ENCODE data around the gene METTL25. TPM values are rescaled to one million over a fixed set of nuclear protein-coding genes. Genes with fewer than 3 reads are reported as not detected.

The METTL25 gene
- total RNA-seq, 1 experiment from 2014 or later: 6.3 TPM

GRCh38 chr12:82474798-82475184, 116.5 kb downstream of the METTL25 start:
- no peak overlapping the region for H3K27ac Mint-ChIP-seq
- ATAC-seq: no peak
- H3K4me3 Mint-ChIP-seq: no peak overlapping the region
- POLR2A ChIA-PET: no interaction called here
- CTCF ChIA-PET: no interaction called here
- H3K36me3 Mint-ChIP-seq: 0 out of 2 replicates have a peak, but pooled peaks cover 3% of the 10 kb centered on the region
- peaks cover 4% of the 10 kb centered on the region; the same call in 1 of the 2 replicates for H3K9me3 Mint-ChIP-seq
- H3K4me1 Mint-ChIP-seq: peaks cover 6% of the 10 kb centered on the region; the same call in 1 of the 2 replicates
- no peaks in the 10 kb centered on the region for H3K27me3 Mint-ChIP-seq (ENCODE audit: low read depth)
- no peak for DNase-seq (ENCODE audit: low spot score)
- TF ChIP-seq PRDM15 (CRISPR knock-in tag; IDR thresholded peaks at IDR 0.05): no peak

GRCh38 chr12:82475211-82475610, 116.9 kb downstream of the METTL25 start:
- Mint-ChIP-seq H3K4me3 (no peak overlapping the region), H3K4me1 (peaks cover 6% of the 10 kb centered on the region; the same call in 1 of the 2 replicates), H3K9me3 (peaks cover 4% of the 10 kb centered on the region; the same call in 1 of the 2 replicates), H3K27me3 (ENCODE audit: low read depth) (no peaks in the 10 kb centered on the region), H3K36me3 (0 out of 2 replicates have a peak, but pooled peaks cover 3% of the 10 kb centered on the region), H3K27ac (no peak overlapping the region)
- ChIA-PET POLR2A (no interaction called here), CTCF (no interaction called here)
- no peak for DNase-seq (ENCODE audit: low spot score)
- TF ChIP-seq JAZF1 (CRISPR knock-in tag; IDR thresholded peaks at IDR 0.05): no peak
- no peak for TF ChIP-seq ZNF232 (CRISPR knock-in tag; IDR thresholded peaks at IDR 0.05)
- TF ChIP-seq ZNF512 (CRISPR knock-in tag; IDR thresholded peaks at IDR 0.05; ENCODE audit: borderline replicate concordance): no peak
- no peak for TF ChIP-seq SMAD4 (CRISPR knock-in tag; IDR thresholded peaks at IDR 0.05)
- no peak for TF ChIP-seq PREB (CRISPR knock-in tag; IDR thresholded peaks at IDR 0.05; ENCODE audit: borderline replicate concordance)
- no peak for TF ChIP-seq CREM (CRISPR knock-in tag; IDR thresholded peaks at IDR 0.05)
- no peak for TF ChIP-seq ETV6 (CRISPR knock-in tag; IDR thresholded peaks at IDR 0.05)
- no peak for TF ChIP-seq HMGXB4 (CRISPR knock-in tag; IDR thresholded peaks at IDR 0.05)
- TF ChIP-seq ERG (CRISPR knock-in tag; IDR thresholded peaks at IDR 0.05): no peak
- TF ChIP-seq ATF1 (CRISPR knock-in tag; IDR thresholded peaks at IDR 0.05): no peak
- no peak for TF ChIP-seq RORB (CRISPR knock-in tag; IDR thresholded peaks at IDR 0.05)
- TF ChIP-seq GTF2I (CRISPR knock-in tag; conservative IDR thresholded peaks at IDR 0.05): no peak
- TF ChIP-seq NR2C2 (CRISPR knock-in tag; IDR thresholded peaks at IDR 0.05): no peak
- TF ChIP-seq ZBTB21 (CRISPR knock-in tag; IDR thresholded peaks at IDR 0.05; ENCODE audit: borderline replicate concordance): no peak
- no peak for TF ChIP-seq NFYB (CRISPR knock-in tag; conservative IDR thresholded peaks at IDR 0.05; ENCODE audit: low read depth)
- TF ChIP-seq ZNF425 (CRISPR knock-in tag; conservative IDR thresholded peaks at IDR 0.05): no peak
- no peak for TF ChIP-seq CDX4 (CRISPR knock-in tag; IDR thresholded peaks at IDR 0.05; ENCODE audit: borderline replicate concordance)
- TF ChIP-seq ZNF671 (CRISPR knock-in tag; IDR thresholded peaks at IDR 0.05): no peak
- no peak for ATAC-seq

Measured in WTC11 (cell line).